HepG2 (cell line): ENCODE data around the gene KATNBL1. TPM values are rescaled to one million over a fixed set of nuclear protein-coding genes. Genes with fewer than 3 reads are reported as not detected.

Experiments
- FOXC1 ChIP-seq: sonication (generic); formaldehyde crosslinking; IDR thresholded peaks from 2 replicates; pipeline ENCODE4 v1.8.0; 2022; ENCODE audit warnings: mild to moderate bottlenecking, missing genetic modification reagents, borderline replicate concordance
- GTF2F1 ChIP-seq: fragments of 150-350 bp; IDR thresholded peaks from 2 replicates; pipeline ENCODE4 v1.6.1; 2014; ENCODE audit warnings: low read length
- HNRNPLL ChIP-seq: fragments of 200-400 bp; formaldehyde crosslinking; IDR thresholded peaks from 2 replicates; pipeline ENCODE4 v1.6.1; 2017; ENCODE audit warnings: mild to moderate bottlenecking, low read depth, low read length; ENCODE audit not compliant: poor library complexity, severe bottlenecking
- HOXA3 ChIP-seq: sonication (generic); formaldehyde crosslinking; IDR thresholded peaks from 2 replicates; pipeline ENCODE4 v1.5.0; 2020; ENCODE audit warnings: missing genetic modification reagents
- KDM5B ChIP-seq: sonication (generic); formaldehyde crosslinking; IDR thresholded peaks from 2 replicates; pipeline ENCODE4 v1.4.0; 2020; ENCODE audit warnings: missing genetic modification reagents, mild to moderate bottlenecking, borderline replicate concordance
- NCOA1 ChIP-seq: sonication (generic); formaldehyde crosslinking; IDR thresholded peaks from 2 replicates; pipeline ENCODE4 v1.9.0; 2021; ENCODE audit warnings: missing genetic modification reagents
- PCBP1 ChIP-seq: fragments of 200-400 bp; formaldehyde crosslinking; IDR thresholded peaks from 2 replicates; pipeline ENCODE4 v1.6.1; 2017; ENCODE audit warnings: mild to moderate bottlenecking, low read depth, low read length, borderline replicate concordance
- PHF21A ChIP-seq: sonication (generic); formaldehyde crosslinking; IDR thresholded peaks from 2 replicates; pipeline ENCODE4 v1.5.0; 2020; ENCODE audit warnings: mild to moderate bottlenecking, missing genetic modification reagents
- SAP130 ChIP-seq: IDR thresholded peaks from 2 replicates; pipeline ENCODE4 v1.6.1; 2016; ENCODE audit warnings: low read depth
- THYN1 ChIP-seq: sonication (generic); formaldehyde crosslinking; IDR thresholded peaks from 2 replicates; pipeline ENCODE4 v1.8.1; 2023; ENCODE audit warnings: low read depth, mild to moderate bottlenecking, moderate library complexity, missing genetic modification reagents, borderline replicate concordance
- ZFYVE20 ChIP-seq: sonication (generic); formaldehyde crosslinking; IDR thresholded peaks from 2 replicates; pipeline ENCODE4 v1.8.0; 2023; ENCODE audit warnings: low read depth, mild to moderate bottlenecking, moderate library complexity, missing genetic modification reagents, borderline replicate concordance
- ZKSCAN8 ChIP-seq: IDR thresholded peaks from 2 replicates; pipeline ENCODE4 v1.6.1; 2016; ENCODE audit warnings: borderline replicate concordance, missing genetic modification reagents, missing compliant biosample characterization
- ZNF138 ChIP-seq: sonication (generic); formaldehyde crosslinking; IDR thresholded peaks from 2 replicates; pipeline ENCODE4 v1.5.0; 2020; ENCODE audit warnings: mild to moderate bottlenecking, low read depth, missing genetic modification reagents
- ZNF775 ChIP-seq: sonication (generic); formaldehyde crosslinking; IDR thresholded peaks from 2 replicates; pipeline ENCODE4 v1.4.0; 2020; ENCODE audit warnings: missing genetic modification reagents, mild to moderate bottlenecking, moderate library complexity, borderline replicate concordance
- ZZZ3 ChIP-seq: sonication (generic); formaldehyde crosslinking; IDR thresholded peaks from 2 replicates; pipeline ENCODE4 v1.4.0; 2020; ENCODE audit warnings: missing genetic modification reagents, mild to moderate bottlenecking, borderline replicate concordance
- polyA plus RNA-seq, 8 experiments: library from polyadenylated mRNA; depleted of rRNA in 3 of 8; stranded (reverse) in 7 of 8; unstranded in 1 of 8; fragments of >200 nt; fragmentation: Illumina TruSeq in 4 of 8; extraction: Trizol in 4 of 8; gene quantifications; 2 replicates each; pipeline versions ENCODE4 v1.2.1 to v1.2.3, GENCODE V29; 2011 to 2016; ENCODE audit warnings: low read depth in 4 of 8, missing spikeins in 1 of 8, mixed read lengths in 1 of 8; ENCODE audit not compliant: insufficient read depth in 1 of 8
- total RNA-seq, 5 experiments: library from RNA; depleted of rRNA; stranded (reverse); fragments of >200 nt; fragmentation: Illumina TruSeq; extraction: Trizol; gene quantifications; 2 replicates each; pipeline ENCODE4 v1.2.3, GENCODE V29; 2016; ENCODE audit warnings: low read depth in 1 of 5
- TF ChIP-seq, protein P1 (sequence below): IDR thresholded peaks from 2 replicates; pipeline ENCODE4 v1.6.1; 2016
- TF ChIP-seq, protein P2 (sequence below): sonication (generic); formaldehyde crosslinking; IDR thresholded peaks from 2 replicates; pipeline ENCODE4 v1.4.0; 2020; ENCODE audit warnings: mild to moderate bottlenecking, missing genetic modification reagents
- TF ChIP-seq, protein P3 (sequence below): sonication (generic); formaldehyde crosslinking; IDR thresholded peaks from 2 replicates; pipeline ENCODE4 v1.8.0; 2022; ENCODE audit warnings: missing genetic modification reagents, low read depth, mild to moderate bottlenecking, borderline replicate concordance
- TF ChIP-seq, protein P4 (sequence below): sonication (generic); formaldehyde crosslinking; IDR thresholded peaks from 2 replicates; pipeline ENCODE4 v1.4.0; 2020; ENCODE audit warnings: mild to moderate bottlenecking, missing genetic modification reagents
- TF ChIP-seq, protein P5 (sequence below): sonication (generic); formaldehyde crosslinking; IDR thresholded peaks from 2 replicates; pipeline ENCODE4 v1.4.0; 2020; ENCODE audit warnings: missing genetic modification reagents

The KATNBL1 gene
- total and polyA plus RNA-seq, 2 of the 13 experiments (the other 11 are each of a cell fraction or from before 2014, with no cell fraction given) = 23.4 to 42.8 TPM

DNA sequence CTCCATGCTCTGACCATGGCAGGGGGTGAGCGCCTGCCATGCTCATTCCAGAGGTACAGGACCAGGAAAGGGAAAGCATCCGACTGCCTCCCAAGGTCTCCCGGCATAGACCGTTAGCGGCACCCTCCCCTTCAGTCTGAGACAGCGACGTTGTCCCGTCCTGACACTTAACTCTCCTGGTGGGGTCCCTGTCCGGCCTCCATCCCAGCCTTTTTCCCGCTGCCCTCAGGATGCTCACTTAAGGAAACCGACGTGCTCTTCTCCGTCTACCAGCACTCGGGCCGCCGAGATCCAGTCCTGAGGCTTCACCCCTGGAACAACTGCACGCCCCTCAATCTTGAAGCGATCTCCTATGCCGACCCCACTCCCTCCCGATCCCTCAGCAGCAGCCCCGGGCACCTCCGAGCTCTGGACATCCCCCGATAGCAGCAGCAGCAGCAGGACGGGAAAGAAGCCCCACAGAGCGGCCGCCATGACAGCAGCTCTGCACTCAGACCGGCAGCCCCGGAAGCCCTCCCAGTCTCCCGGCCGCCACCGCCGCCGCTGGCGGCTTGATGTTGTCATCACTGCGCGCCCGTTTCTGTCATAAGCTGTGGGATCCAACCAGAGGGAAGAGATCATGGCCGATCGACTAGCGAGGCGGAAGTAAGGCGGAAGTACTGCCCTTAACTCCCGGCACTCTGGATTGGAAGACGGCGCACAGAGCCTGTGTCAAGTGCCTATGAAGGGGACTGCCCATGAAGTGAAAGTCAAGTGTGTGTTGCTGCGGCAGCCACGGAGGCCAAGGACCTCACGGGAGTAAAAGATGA, 108.3 kb downstream of the KATNBL1 start, which contains the start of the genes EMC7 and PGBD4 (continued):
- TF ChIP-seq, protein P1, sequence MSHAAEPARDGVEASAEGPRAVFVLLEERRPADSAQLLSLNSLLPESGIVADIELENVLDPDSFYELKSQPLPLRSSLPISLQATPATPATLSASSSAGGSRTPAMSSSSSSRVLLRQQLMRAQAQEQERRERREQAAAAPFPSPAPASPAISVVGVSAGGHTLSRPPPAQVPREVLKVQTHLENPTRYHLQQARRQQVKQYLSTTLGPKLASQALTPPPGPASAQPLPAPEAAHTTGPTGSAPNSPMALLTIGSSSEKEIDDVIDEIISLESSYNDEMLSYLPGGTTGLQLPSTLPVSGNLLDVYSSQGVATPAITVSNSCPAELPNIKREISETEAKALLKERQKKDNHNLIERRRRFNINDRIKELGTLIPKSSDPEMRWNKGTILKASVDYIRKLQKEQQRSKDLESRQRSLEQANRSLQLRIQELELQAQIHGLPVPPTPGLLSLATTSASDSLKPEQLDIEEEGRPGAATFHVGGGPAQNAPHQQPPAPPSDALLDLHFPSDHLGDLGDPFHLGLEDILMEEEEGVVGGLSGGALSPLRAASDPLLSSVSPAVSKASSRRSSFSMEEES (CRISPR knock-in tag) = no peak
- TF ChIP-seq FOXC1 (CRISPR knock-in tag) (no peak; the same call in 1 of the 2 replicates), ZFYVE20 (CRISPR knock-in tag) (no peak), ZNF775 (CRISPR knock-in tag) (peak; percentile 2; the same call in 1 of the 2 replicates), GTF2F1 (peak; percentile 18; the same call in 1 of the 2 replicates), PCBP1 (0 out of 2 replicates have a peak, but pooled peaks have one; percentile 62), ZZZ3 (peak; percentile 21; the same call in 1 of the 2 replicates), HNRNPLL (peak; percentile 74), ZNF138 (no peak), THYN1 (CRISPR knock-in tag) (0 out of 2 replicates have a peak, but pooled peaks have one; percentile 30), ZKSCAN8 (CRISPR knock-in tag) (0 out of 2 replicates have a peak, but pooled peaks have one; percentile 31), PHF21A (CRISPR knock-in tag) (peak; percentile 67; the same call in 1 of the 2 replicates), NCOA1 (CRISPR knock-in tag) (no peak), KDM5B (CRISPR knock-in tag) (peak; percentile 52; the same call in 1 of the 2 replicates), SAP130 (CRISPR knock-in tag) (peak; percentile 99), HOXA3 (CRISPR knock-in tag) (peak; percentile 99)
- TF ChIP-seq, protein P2, sequence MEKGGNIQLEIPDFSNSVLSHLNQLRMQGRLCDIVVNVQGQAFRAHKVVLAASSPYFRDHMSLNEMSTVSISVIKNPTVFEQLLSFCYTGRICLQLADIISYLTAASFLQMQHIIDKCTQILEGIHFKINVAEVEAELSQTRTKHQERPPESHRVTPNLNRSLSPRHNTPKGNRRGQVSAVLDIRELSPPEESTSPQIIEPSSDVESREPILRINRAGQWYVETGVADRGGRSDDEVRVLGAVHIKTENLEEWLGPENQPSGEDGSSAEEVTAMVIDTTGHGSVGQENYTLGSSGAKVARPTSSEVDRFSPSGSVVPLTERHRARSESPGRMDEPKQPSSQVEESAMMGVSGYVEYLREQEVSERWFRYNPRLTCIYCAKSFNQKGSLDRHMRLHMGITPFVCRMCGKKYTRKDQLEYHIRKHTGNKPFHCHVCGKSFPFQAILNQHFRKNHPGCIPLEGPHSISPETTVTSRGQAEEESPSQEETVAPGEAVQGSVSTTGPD (CRISPR knock-in tag) = no peak
- TF ChIP-seq, protein P3, sequence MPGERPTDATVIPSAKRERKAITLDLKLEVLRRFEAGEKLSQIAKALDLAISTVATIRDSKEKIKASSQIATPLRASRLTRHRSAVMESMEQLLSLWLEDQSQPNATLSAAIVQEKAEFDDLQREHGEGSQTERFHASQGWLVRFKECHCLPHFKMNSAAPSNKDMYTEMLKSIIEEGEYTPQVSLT (CRISPR knock-in tag) = no peak
- TF ChIP-seq, protein P4, sequence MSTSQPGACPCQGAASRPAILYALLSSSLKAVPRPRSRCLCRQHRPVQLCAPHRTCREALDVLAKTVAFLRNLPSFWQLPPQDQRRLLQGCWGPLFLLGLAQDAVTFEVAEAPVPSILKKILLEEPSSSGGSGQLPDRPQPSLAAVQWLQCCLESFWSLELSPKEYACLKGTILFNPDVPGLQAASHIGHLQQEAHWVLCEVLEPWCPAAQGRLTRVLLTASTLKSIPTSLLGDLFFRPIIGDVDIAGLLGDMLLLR (CRISPR knock-in tag) = no peak
- TF ChIP-seq, protein P5, sequence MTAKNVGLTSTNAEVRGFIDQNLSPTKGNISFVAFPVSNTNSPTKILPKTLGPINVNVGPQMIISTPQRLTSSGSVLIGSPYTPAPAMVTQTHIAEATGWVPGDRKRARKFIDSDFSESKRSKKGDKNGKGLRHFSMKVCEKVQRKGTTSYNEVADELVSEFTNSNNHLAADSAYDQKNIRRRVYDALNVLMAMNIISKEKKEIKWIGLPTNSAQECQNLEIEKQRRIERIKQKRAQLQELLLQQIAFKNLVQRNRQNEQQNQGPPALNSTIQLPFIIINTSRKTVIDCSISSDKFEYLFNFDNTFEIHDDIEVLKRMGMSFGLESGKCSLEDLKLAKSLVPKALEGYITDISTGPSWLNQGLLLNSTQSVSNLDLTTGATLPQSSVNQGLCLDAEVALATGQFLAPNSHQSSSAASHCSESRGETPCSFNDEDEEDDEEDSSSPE (CRISPR knock-in tag) = peak; percentile 61
